ENCODE results near the gene ITGA6.

The ITGA6 gene

DNA sequence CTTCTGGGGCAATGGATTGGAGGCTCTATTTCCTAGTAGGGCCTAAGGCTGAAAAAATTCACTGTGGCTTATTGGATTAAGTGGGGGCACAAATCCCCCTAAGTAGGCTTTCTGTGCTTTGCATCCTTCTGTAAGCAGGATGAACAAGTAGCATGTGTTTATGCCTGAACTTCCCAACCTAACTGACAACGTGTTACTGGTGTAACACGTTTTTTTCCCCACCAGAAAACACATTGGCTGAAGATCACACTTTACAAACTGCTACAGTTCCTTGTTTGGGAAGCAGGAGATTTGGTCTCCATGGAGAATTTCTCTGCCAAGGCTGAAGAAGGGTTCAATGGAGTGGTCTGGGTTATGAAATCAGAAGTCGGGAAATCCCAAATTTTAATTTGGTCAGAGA, 7.2 kb upstream of the ITGA6 start:
- no peak for DNase-seq

DNA sequence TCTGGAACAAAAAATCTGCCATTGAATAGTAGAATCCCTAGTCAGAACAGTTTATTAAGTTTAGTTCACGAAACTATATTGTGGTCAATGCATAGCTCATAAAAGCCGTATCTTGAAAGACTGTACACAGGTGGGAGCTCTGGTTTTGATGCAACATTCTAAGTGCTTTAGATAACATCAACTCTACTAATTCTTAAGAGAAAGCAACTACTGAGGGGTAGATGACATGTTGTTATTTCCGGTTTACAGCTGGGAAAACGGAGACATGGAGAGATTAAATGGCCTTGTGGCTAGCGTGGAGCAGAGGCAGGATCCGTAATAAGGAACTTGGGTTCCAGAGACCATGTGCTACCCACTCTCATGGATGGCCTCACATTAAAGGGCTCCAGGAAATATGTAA, 4.2 kb upstream of the ITGA6 start:
- DNase-seq, result no peak

DNA sequence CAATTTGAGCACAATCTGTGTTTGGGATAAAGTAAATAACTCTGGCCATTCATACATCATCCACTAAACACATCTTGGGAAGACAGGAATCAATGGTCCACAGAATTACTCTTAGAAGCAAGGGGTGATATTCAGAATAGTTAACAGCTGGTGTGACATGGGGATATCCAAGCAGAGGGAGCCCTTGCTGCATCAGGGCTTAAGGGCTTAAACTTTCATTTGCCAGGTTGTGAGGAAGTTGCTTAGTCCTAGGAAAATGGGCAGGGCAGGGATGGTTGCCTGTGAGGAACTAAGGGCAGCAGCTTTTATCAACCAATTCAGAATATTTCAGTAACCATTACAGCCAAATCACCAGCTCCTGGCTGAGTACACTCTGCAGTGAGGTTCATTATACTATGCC, 2.0 kb upstream of the ITGA6 start:
- DNase-seq, result no peak

DNA sequence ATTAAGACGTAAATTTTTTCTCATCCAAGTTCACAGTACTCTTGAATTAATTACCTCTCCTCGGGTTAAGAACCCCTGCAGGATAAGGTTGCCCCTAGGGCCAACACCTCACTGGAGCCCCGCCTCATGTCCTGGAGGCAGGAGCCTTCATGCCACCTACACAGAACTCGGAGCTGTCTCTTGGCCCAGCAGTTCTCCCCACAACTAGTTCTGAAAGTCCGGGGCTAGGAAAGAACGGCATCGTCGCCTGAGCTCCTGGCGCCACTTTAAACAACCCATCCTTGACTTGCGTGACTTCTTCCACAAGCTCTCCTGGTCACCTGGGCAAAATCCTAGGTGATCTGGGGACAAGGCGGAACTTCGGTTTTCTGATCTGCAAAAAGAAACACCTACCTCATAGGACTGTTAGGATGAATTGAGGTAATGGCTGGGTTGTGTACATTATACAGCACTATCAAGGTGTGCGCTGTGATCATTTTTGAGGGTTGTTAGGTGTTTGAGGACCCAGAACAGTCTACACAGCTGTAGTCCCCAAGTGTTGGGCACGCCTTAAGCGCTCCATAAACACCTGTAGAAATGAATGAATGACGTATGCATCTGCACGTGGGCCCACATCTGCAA, 641 bp upstream of the ITGA6 start:
- no peak for DNase-seq

DNA sequence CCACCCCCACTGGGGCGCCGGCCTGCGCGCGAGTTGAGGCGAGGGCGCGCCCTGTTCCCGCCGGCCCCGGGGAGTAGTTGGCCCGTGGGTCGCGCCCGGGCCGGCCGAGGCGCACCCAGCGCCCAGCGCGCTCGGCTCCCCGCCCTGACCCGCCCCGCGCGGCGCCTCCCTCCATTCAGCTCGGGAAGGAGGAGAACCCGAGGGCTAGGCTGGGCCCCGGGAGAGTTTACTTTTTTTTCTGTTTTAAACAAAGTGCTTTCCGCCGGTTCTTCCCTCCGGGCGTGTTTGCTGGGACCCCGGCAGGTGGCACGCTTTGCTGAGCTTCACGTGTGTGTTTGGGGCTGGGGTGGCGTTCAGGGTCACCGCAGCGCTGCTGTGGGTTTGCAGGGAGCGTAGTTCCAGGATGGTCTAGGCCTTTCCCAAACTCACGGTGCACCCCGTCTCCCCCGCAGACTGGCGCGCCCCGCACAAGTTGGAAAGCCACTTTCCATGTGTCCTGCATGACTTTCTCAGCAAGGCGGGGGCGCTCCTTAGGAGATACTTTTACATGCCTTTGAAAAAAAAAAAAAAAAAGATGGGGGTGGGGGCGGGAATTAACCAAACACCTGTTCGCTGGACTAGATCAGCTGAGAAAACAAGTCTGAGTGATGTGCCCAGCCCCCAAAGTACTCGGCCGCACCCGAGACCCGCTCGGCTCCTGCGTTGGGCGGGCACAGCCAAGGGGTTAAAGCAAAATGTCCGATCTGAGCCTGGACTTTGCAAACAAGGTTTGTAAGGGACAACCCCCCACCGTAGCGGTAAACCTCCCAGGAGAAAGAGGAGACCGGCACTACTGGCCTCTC, 825 bp downstream of the ITGA6 start:
- peak; percentile 84 for DNase-seq

DNA sequence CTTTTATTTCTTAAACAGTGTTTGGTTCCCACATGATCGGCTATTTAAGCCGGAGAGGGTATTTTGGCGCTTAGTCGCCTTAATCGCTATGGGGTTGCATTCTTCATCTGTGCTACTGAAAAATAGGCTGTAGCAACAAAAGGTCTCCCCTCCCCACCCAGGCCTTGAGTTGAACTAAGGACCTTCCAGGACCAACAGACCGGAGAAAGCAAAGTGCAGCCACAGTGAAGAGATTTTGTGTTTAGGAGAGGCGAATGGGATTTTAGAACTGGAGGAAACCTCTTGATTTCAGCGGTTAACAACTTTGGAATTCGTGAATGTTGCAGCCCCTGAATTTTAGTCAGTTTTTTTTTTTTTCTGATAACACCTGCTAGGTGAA, 1.4 kb downstream of the ITGA6 start:
- DNase-seq, result no peak

GRCh38 chr2:172429301-172429968, 2.0 kb downstream of the ITGA6 start:
- no peak for DNase-seq

DNA sequence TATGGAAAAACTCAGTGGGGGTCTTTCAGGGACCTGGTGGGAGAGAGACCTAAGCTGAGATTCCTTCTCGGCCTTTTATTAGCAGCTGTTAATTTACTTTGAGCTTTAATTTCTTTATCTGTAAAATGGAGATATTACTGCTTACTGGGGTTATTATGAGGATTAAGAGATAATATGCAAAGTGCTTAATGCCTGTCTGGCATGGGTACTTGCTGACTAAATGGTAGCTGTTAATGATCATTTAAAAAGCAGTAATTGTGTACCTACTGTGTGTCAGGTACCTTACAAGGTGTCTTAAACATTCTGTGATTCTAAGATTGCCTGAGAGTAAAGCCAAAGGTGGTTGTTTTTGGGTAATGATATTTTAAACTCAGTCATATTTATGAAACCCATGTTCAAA, 2.6 kb downstream of the ITGA6 start:
- DNase-seq, result no peak

DNA sequence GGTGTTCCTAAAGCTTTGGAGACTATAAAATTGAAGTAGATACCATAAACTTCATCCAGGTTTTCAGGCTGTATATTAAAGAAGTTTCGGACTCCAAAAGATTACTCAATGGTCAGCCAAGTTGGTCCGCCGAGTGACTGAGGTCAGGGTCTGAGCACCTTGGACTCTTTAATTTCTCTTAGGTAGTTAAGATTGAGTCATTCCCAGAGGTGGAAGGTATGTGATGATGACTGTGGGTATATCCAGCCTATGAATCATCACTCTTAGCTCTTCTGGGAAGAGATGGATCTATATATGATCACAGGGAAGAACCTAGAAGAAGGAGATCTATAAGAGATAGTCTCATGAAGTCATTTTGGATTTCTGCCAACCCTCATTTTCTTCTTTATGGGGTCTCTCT, 3.3 kb downstream of the ITGA6 start:
- DNase-seq, result no peak

DNA sequence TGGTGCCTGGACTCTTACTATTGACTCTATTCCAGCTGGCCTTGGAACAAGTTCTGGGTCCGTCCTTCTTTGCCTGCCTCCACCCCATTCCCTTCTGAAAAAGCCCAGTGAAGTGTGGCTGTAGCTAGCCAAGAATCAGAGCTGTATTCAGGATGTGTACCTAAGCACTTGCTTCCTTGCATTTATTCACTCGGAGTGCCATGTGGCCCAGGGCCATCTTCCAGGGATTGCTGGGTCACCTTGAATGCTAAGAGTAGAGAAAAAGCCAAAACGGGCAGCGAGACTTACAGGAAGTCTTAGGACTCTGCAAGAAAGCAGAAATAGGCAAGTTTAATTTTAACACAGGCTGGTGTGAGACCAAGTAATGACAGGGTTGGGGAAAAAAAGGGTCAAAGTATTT, 4.1 kb downstream of the ITGA6 start:
- no peak for DNase-seq

- DNase-seq, result no peak
These were observed 4.6 kb downstream of the ITGA6 start for GRCh38 chr2:172431993-172432392.

DNA sequence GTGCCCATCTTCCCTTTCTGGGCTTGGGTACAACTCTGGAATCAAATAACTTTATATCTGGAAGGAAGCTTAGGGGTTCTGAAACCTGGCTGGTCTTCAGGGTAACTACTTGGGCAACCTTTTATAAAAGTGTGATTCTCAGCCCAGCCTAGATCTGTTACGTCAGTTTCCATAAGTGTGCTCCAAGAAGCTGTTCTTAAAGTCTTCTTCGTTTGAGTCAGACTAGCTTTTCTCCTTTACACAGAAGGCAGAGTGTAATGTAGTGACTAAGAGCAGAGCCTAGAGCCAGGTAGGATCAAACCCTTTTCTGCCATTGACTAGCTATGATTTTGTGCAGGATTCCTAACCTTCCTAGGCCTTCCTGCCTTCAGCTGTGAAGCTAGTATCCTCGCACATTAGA, 5.8 kb downstream of the ITGA6 start:
- no peak for DNase-seq

GRCh38 chr2:172434821-172435605, 7.6 kb downstream of the ITGA6 start:
- DNase-seq, result no peak

DNA sequence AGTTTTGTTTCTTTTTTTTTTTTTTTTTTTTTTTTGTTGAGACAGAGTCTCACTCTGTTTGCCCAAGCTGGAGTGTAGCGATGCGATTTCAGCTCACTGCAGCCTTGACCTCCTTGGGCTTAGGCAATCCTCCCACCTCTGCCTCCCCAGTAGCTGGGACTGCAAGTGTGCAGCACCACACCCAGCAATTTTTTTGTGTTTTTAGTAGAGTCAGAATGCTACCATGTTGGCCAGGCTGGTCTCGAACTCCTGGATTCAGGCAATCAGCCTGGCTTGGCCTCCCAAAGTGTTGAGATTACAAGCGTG, 8.2 kb downstream of the ITGA6 start:
- DNase-seq, result no peak

GRCh38 chr2:172436889-172437288, 9.5 kb downstream of the ITGA6 start:
- DNase-seq, result no peak

GRCh38 chr2:172437419-172438341, 10.3 kb downstream of the ITGA6 start:
- DNase-seq, result peak; percentile 83

DNA sequence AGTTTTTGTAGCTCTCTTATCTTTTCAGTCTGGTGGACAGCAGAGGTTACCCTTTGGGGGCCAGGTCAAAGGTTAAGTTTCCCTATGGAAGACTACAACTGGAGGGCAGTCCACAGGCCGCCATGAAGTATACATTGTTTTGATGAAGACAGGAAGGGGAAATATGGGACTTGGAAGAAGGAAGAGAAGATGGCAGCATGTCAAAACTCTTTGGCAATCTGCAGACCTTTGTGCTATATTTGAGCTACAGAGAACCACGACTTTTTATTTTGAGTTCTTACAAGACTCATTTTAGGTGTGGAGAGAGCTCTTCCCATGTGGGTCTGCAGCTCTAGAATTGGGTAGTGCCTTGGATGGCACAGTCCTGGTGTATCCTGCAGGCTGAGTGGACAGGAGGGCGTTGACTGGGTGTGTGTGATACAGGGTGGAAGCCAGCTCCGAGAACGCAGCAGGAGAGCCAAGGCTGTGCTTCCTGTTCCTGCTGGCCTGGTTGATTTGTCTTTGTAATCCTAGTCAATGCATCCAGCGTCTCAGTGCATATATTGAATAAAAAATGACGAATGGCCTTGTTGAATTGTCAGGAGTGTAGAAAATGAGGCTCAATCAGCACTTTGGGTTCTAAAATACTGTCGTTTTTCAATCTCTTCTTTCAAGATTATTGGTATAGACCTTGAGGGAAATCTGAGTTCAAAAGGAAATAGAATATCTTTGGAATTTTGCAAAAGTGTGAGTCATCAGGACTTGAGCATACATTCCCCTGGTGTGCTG, 11.5 kb downstream of the ITGA6 start:
- DNase-seq, result no peak

GRCh38 chr2:172439509-172439860, 12.1 kb downstream of the ITGA6 start:
- DNase-seq, result no peak

DNA sequence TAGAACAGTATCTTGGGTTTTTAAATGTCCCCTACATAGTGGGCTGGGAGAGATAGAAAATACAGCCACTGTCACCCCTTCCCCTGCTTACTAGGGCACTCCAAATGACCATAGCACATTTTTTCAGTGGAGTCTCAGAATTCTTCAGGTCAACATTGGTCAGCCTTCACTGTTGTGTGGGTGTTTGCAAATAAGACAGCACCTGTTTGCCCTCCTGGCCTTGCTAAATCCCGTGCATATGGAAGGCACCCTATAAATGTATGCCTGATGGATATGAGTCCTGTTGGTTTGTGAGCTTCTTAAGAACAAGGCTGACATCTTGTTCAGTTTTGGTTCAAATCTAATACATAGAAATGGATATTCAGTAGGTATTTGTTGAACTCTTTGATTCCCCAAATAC, 12.5 kb downstream of the ITGA6 start:
- no peak for DNase-seq

DNA sequence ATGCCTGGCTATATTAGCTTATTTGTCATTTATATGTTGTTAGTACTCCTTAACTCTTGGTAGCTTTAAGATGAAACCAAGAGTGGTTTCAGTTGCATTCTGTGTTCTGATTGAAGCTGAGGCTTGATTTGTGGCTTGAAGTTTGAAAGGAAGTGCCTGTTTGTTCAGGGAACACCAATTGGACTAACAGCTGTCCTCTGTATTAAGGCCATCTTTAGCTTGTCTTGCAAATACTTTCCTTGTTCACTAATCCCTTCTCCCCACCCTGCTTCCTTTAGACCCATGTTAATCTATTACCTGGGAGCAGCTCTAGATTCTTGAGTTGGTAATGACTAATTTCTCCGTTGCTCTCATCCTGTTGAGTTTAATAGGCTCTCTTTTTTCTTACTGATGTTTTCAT, 13.4 kb downstream of the ITGA6 start:
- DNase-seq, result no peak

DNA sequence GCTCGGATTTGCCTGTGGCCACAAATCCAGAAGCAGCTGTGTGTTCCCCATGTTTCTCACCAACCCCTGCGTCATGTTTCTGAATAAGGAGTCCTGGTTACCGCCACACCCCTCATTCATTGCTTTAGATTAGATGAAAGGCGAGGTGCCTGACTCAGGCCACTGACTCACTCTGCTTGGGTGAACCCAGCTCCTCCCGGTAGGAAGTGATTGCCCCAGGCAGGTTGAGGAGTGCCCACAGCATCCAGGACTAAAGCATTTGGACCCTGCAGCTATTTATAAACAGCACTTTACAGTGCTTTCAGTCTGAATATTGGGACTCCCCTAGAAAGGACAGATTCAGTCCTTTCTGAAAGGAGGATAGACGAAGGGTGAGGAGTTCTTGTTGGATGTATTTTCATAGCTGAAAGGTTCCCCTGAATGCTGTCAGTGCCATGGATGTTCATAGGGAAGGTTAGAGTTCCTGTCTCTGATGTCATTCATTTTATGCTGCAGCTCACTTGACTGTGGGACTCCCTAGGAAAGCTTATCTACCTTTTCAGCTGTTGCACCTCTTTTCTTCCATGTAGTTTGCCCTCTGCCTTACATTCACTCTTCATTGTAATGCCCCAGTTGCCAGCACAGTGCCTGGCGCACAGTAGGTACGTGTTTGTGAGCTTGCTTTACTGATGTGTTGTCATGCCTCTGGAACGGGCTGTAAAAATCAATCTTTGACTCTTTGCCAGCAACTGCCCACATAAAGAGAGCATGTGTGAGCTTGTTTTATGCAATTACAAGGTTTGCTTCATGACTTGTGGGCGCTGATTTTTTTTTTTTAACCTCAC, 14.9 kb downstream of the ITGA6 start:
- DNase-seq, result peak; percentile 83
